Measurements from ENCODE around the gene PPARD.

- TF ChIP-seq CTCF (IDR thresholded peaks at IDR 0.05) (no peak), POLR2A (IDR thresholded peaks at IDR 0.05) (no peak)
Measured at GRCh38 chr6:35296931-35297600, 45.3 kb upstream of the PPARD start.

Measured in gastroesophageal sphincter (tissue), 3 donors.